ENCODE results near the gene NRG3.

NRG3 gene

GRCh38 chr10:82762641-82763040 is 887.6 kb downstream of the NRG3 start:
- H3K27me3 ChIP-seq (ENCODE audit: insufficient read depth, insufficient read length), result no peaks in the 10 kb centered on the region
- H3K9me3 ChIP-seq (ENCODE audit: insufficient read depth, low read length), result no peaks in the 10 kb centered on the region
- H3K4me1 ChIP-seq (ENCODE audit: insufficient read depth, insufficient read length), result no peaks in the 10 kb centered on the region
- no peak for DNase-seq (ENCODE audit: low read depth, low spot score)
- no peaks in the 10 kb centered on the region for H3K36me3 ChIP-seq (ENCODE audit: insufficient read depth, insufficient read length, low read length)
- H3K9ac ChIP-seq (ENCODE audit: insufficient read length, low read depth), result no peak overlapping the region
- TF ChIP-seq ZNF274 (IDR thresholded peaks at IDR 0.05; ENCODE audit: low read depth, low read length), result no peak
- TF ChIP-seq SUZ12 (IDR thresholded peaks at IDR 0.05; ENCODE audit: extremely low read depth, insufficient read depth, insufficient read length), result no peak
- no peak for TF ChIP-seq YY1 (IDR thresholded peaks at IDR 0.05; ENCODE audit: insufficient read depth, insufficient read length)
- H3K4me3 ChIP-seq (ENCODE audit: insufficient read length, low read depth), result no peak overlapping the region

- no peak overlapping the region for H3K4me3 ChIP-seq (ENCODE audit: insufficient read length, low read depth)
- no peaks in the 10 kb centered on the region for H3K36me3 ChIP-seq (ENCODE audit: insufficient read depth, insufficient read length, low read length)
- H3K27me3 ChIP-seq (ENCODE audit: insufficient read depth, insufficient read length), result no peaks in the 10 kb centered on the region
- no peak overlapping the region for H3K9ac ChIP-seq (ENCODE audit: insufficient read length, low read depth)
- TF ChIP-seq ZNF274 (IDR thresholded peaks at IDR 0.05; ENCODE audit: low read depth, low read length), result no peak
- TF ChIP-seq YY1 (IDR thresholded peaks at IDR 0.05; ENCODE audit: insufficient read depth, insufficient read length), result no peak
- TF ChIP-seq SUZ12 (IDR thresholded peaks at IDR 0.05; ENCODE audit: extremely low read depth, insufficient read depth, insufficient read length), result no peak
- no peak for DNase-seq (ENCODE audit: low read depth, low spot score)
- no peaks in the 10 kb centered on the region for H3K4me1 ChIP-seq (ENCODE audit: insufficient read depth, insufficient read length)
- no peaks in the 10 kb centered on the region for H3K9me3 ChIP-seq (ENCODE audit: insufficient read depth, low read length)
These were observed 893.0 kb downstream of the NRG3 start for GRCh38 chr10:82768040-82768439.

- no peaks in the 10 kb centered on the region for H3K36me3 ChIP-seq (ENCODE audit: insufficient read depth, insufficient read length, low read length)
These were observed 903.9 kb downstream of the NRG3 start for GRCh38 chr10:82778908-82779307.

GRCh38 chr10:82796510-82796909 is 921.5 kb downstream of the NRG3 start:
- no peaks in the 10 kb centered on the region for H3K4me1 ChIP-seq (ENCODE audit: insufficient read depth, insufficient read length)
- no peak overlapping the region for H3K9ac ChIP-seq (ENCODE audit: insufficient read length, low read depth)
- H3K36me3 ChIP-seq (ENCODE audit: insufficient read depth, insufficient read length, low read length), result no peaks in the 10 kb centered on the region
- no peak overlapping the region for H3K4me3 ChIP-seq (ENCODE audit: insufficient read length, low read depth)
- H3K27me3 ChIP-seq (ENCODE audit: insufficient read depth, insufficient read length), result no peaks in the 10 kb centered on the region
- no peak for DNase-seq (ENCODE audit: low read depth, low spot score)
- TF ChIP-seq SUZ12 (IDR thresholded peaks at IDR 0.05; ENCODE audit: extremely low read depth, insufficient read depth, insufficient read length) (no peak), YY1 (IDR thresholded peaks at IDR 0.05; ENCODE audit: insufficient read depth, insufficient read length) (no peak), ZNF274 (IDR thresholded peaks at IDR 0.05; ENCODE audit: low read depth, low read length) (no peak)
- H3K9me3 ChIP-seq (ENCODE audit: insufficient read depth, low read length), result no peaks in the 10 kb centered on the region

More at GRCh38 chr10:82778908-82779307, 903.9 kb downstream of the NRG3 start:
- Histone ChIP-seq H3K4me1 (ENCODE audit: insufficient read depth, insufficient read length) (peaks cover 2% of the 10 kb centered on the region), H3K9ac (ENCODE audit: insufficient read length, low read depth) (no peak overlapping the region), H3K27me3 (ENCODE audit: insufficient read depth, insufficient read length) (no peaks in the 10 kb centered on the region), H3K9me3 (ENCODE audit: insufficient read depth, low read length) (no peaks in the 10 kb centered on the region), H3K4me3 (ENCODE audit: insufficient read length, low read depth) (no peak overlapping the region)
- DNase-seq (ENCODE audit: low read depth, low spot score), result no peak
- TF ChIP-seq SUZ12 (IDR thresholded peaks at IDR 0.05; ENCODE audit: extremely low read depth, insufficient read depth, insufficient read length) (no peak), ZNF274 (IDR thresholded peaks at IDR 0.05; ENCODE audit: low read depth, low read length) (no peak), YY1 (IDR thresholded peaks at IDR 0.05; ENCODE audit: insufficient read depth, insufficient read length) (no peak)

- Histone ChIP-seq H3K4me1 (ENCODE audit: insufficient read depth, insufficient read length) (no peaks in the 10 kb centered on the region), H3K27me3 (ENCODE audit: insufficient read depth, insufficient read length) (no peaks in the 10 kb centered on the region), H3K9ac (ENCODE audit: insufficient read length, low read depth) (no peak overlapping the region), H3K9me3 (ENCODE audit: insufficient read depth, low read length) (no peaks in the 10 kb centered on the region), H3K4me3 (ENCODE audit: insufficient read length, low read depth) (no peak overlapping the region), H3K36me3 (ENCODE audit: insufficient read depth, insufficient read length, low read length) (no peaks in the 10 kb centered on the region)
- DNase-seq (ENCODE audit: low read depth, low spot score), result no peak
- no peak for TF ChIP-seq YY1 (IDR thresholded peaks at IDR 0.05; ENCODE audit: insufficient read depth, insufficient read length)
- no peak for TF ChIP-seq ZNF274 (IDR thresholded peaks at IDR 0.05; ENCODE audit: low read depth, low read length)
- TF ChIP-seq SUZ12 (IDR thresholded peaks at IDR 0.05; ENCODE audit: extremely low read depth, insufficient read depth, insufficient read length), result no peak
These were observed 926.3 kb downstream of the NRG3 start for GRCh38 chr10:82801289-82801688.

GRCh38 chr10:82811621-82812020 is 936.6 kb downstream of the NRG3 start:
- Histone ChIP-seq H3K4me3 (ENCODE audit: insufficient read length, low read depth) (no peak overlapping the region), H3K36me3 (ENCODE audit: insufficient read depth, insufficient read length, low read length) (no peaks in the 10 kb centered on the region), H3K9ac (ENCODE audit: insufficient read length, low read depth) (no peak overlapping the region), H3K27me3 (ENCODE audit: insufficient read depth, insufficient read length) (no peaks in the 10 kb centered on the region), H3K9me3 (ENCODE audit: insufficient read depth, low read length) (peaks cover 4% of the 10 kb centered on the region; the same call in 1 of the 2 replicates), H3K4me1 (ENCODE audit: insufficient read depth, insufficient read length) (no peaks in the 10 kb centered on the region)
- peak; percentile 15 for DNase-seq (ENCODE audit: low read depth, low spot score)
- no peak for TF ChIP-seq YY1 (IDR thresholded peaks at IDR 0.05; ENCODE audit: insufficient read depth, insufficient read length)
- TF ChIP-seq ZNF274 (IDR thresholded peaks at IDR 0.05; ENCODE audit: low read depth, low read length), result no peak
- TF ChIP-seq SUZ12 (IDR thresholded peaks at IDR 0.05; ENCODE audit: extremely low read depth, insufficient read depth, insufficient read length), result no peak

GRCh38 chr10:82813856-82814255 is 938.9 kb downstream of the NRG3 start:
- no peak for TF ChIP-seq SUZ12 (IDR thresholded peaks at IDR 0.05; ENCODE audit: extremely low read depth, insufficient read depth, insufficient read length)
- TF ChIP-seq YY1 (IDR thresholded peaks at IDR 0.05; ENCODE audit: insufficient read depth, insufficient read length), result no peak
- no peak for TF ChIP-seq ZNF274 (IDR thresholded peaks at IDR 0.05; ENCODE audit: low read depth, low read length)
- Histone ChIP-seq H3K4me3 (ENCODE audit: insufficient read length, low read depth) (no peak overlapping the region), H3K9ac (ENCODE audit: insufficient read length, low read depth) (no peak overlapping the region), H3K9me3 (ENCODE audit: insufficient read depth, low read length) (peaks cover 4% of the 10 kb centered on the region; the same call in 1 of the 2 replicates), H3K27me3 (ENCODE audit: insufficient read depth, insufficient read length) (no peaks in the 10 kb centered on the region), H3K4me1 (ENCODE audit: insufficient read depth, insufficient read length) (no peaks in the 10 kb centered on the region), H3K36me3 (ENCODE audit: insufficient read depth, insufficient read length, low read length) (no peaks in the 10 kb centered on the region)
- no peak for DNase-seq (ENCODE audit: low read depth, low spot score)

Data from NT2/D1 (cell line).